Activated CD4-positive, alpha-beta memory T cell treated with anti-CD3 and anti-CD28 coated beads, Interleukin-2, amount 10 ng/mL, durations not matched to agents 7 days and 5 days (primary cell): ENCODE measurements around the gene ESRRB. TPM values are rescaled to one million over a fixed set of nuclear protein-coding genes. Genes with fewer than 3 reads are reported as not detected.
"Not testable (repeated sequence)": the region's sequence is repeated elsewhere in the genome, so short reads cannot be mapped to it uniquely, and the experiment has no call there.

Experiments
- CTCF ChIA-PET: fragments of 350-600 bp; sonication (Branson Sonifier 250); formaldehyde crosslinking; loops from one replicate; lab custom pipeline; 2021; ENCODE audit warnings: antibody characterized with exemption, inconsistent platforms; lab: Charles Lee
- POLR2A ChIA-PET: fragments of 350-600 bp; sonication (Branson Sonifier 250); formaldehyde crosslinking; loops from one replicate; lab custom pipeline; 2021; ENCODE audit warnings: antibody characterized with exemption; lab: Charles Lee
- DNase-seq: peaks from one replicate; pipeline ENCODE4 v3.0.0-alpha.2; 2020
- H3K27ac Mint-ChIP-seq: one replicate; pipeline ENCODE4 v1.8.0; 2021; ENCODE audit warnings: mild to moderate bottlenecking, mixed read lengths
- H3K27me3 Mint-ChIP-seq: one replicate; pipeline ENCODE4 v1.8.0; 2021; ENCODE audit warnings: mixed read lengths
- H3K36me3 Mint-ChIP-seq: one replicate; pipeline ENCODE4 v1.8.0; 2021; ENCODE audit warnings: low read depth, mixed read lengths
- H3K4me1 Mint-ChIP-seq: one replicate; pipeline ENCODE4 v1.8.0; 2021; ENCODE audit warnings: mixed read lengths
- H3K4me3 Mint-ChIP-seq: one replicate; pipeline ENCODE4 v1.8.0; 2021; ENCODE audit warnings: mild to moderate bottlenecking, mixed read lengths
- H3K9me3 Mint-ChIP-seq: one replicate; pipeline ENCODE4 v1.8.0; 2021; ENCODE audit warnings: mixed read lengths
- total RNA-seq, 2 experiments: library from RNA; stranded (reverse); gene quantifications; one replicate each; pipeline ENCODE4 v1.2.3, GENCODE V29; 2021

The ESRRB gene
- total RNA-seq, 2 experiments from 2014 or later: 0.05 to 0.10 TPM

DNA sequence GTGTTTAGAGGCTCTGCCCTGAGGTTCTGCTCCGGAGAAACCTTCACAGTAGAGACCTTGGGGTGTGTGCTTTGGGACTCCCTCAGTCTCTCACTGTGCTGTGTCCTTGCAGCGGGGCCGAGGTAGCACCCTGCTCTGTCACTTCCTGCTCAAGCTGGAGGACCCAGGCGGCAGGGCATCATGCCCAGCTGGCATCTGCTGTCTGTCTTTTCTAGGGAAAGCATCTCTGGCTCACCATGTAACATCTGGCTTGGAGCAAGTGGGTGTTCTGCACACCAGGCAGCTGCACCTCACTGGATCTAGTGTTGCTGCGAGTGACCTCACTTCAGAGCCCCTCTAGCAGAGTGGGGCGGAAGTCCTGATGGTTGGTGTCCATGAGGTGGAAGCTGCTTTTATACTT lies 124.5 kb downstream of the ESRRB start:
- no peak overlapping the region for H3K27ac Mint-ChIP-seq
- no peaks in the 10 kb centered on the region for H3K9me3 Mint-ChIP-seq
- peaks cover 1% of the 10 kb centered on the region for H3K27me3 Mint-ChIP-seq
- H3K4me3 Mint-ChIP-seq: no peak overlapping the region
- no peaks in the 10 kb centered on the region for H3K4me1 Mint-ChIP-seq
- no peaks in the 10 kb centered on the region for H3K36me3 Mint-ChIP-seq
- no peak for DNase-seq
- POLR2A ChIA-PET: no interaction called here
- CTCF ChIA-PET: no interaction called here

DNA sequence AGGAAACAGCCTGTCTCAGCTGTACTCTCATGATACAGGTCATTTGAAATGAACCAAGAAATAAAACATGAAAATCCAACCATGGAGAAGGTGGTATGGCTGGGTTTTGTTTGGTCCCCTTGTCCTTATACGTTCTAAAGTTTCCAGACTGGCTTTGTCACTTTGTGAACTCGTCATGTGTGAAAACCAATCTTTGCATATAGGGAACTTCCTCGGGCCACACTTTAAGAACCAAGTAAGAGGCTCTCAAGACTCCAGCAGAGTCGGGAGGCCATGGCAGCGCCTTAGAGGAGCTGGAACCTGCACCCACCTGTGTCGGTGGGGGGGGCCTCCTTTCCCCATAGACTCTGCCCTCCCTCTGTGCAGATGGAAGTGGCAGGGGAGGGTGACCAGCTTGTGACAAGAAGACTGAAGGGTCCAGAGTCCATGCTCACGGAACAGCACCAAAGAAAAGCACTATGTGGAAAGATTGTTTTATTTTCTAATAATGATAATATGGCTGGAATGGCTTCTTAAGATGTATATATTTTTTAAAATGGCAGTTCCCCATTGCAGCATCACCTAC lies 125.3 kb downstream of the ESRRB start:
- Mint-ChIP-seq H3K4me1 (no peaks in the 10 kb centered on the region), H3K4me3 (no peak overlapping the region), H3K27ac (no peak overlapping the region), H3K36me3 (no peaks in the 10 kb centered on the region), H3K27me3 (peaks cover 1% of the 10 kb centered on the region), H3K9me3 (no peaks in the 10 kb centered on the region)
- POLR2A ChIA-PET: no interaction called here
- DNase-seq: no peak
- CTCF ChIA-PET: no interaction called here

DNA sequence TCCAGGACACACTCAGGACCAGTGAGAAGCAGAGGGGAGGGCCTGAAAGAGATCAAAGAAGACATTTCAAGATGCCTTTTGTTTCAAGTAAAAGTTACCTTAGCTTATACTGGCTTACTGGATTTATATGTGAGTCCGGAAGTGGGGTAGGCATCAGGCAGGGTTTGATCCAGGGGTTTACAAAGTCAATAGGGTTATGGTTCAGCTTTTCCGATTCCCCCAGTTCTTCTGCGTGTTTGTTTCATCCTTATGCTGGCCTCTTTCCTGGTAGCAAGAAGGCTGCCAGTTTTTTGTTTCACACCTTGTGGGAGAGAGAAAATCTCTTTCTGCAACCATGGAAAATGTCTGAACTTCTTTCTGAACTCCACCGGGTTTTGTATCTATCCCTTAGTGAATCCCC lies 126.3 kb downstream of the ESRRB start:
- CTCF ChIA-PET: no interaction called here
- Mint-ChIP-seq H3K4me1 (no peaks in the 10 kb centered on the region), H3K36me3 (no peaks in the 10 kb centered on the region), H3K9me3 (no peaks in the 10 kb centered on the region), H3K27ac (no peak overlapping the region), H3K27me3 (peaks cover 1% of the 10 kb centered on the region), H3K4me3 (no peak overlapping the region)
- POLR2A ChIA-PET: no interaction called here
- no peak for DNase-seq

DNA sequence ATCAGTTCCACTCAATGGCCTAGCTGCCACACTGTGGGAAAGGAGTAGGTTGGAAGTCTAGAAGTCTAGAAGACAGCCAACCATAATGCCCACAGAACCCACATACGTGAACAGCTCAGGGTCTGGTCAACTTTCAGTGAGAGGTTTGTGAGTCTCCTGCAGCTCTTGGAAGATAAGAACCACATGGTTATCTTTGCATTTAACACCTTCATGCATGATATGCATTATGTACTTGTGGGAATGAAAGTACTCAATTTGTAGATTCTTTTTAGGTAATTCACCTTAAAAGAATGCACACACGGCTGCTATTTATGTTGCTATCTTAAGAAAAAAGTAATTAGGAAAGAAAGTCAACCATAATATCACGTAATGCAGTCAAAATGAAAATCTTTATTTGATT lies 126.7 kb downstream of the ESRRB start:
- POLR2A ChIA-PET: no interaction called here
- no peak for DNase-seq
- H3K36me3 Mint-ChIP-seq: no peaks in the 10 kb centered on the region
- H3K4me1 Mint-ChIP-seq: no peaks in the 10 kb centered on the region
- no peak overlapping the region for H3K27ac Mint-ChIP-seq
- no peak overlapping the region for H3K4me3 Mint-ChIP-seq
- CTCF ChIA-PET: no interaction called here
- no peaks in the 10 kb centered on the region for H3K9me3 Mint-ChIP-seq
- peaks cover 1% of the 10 kb centered on the region for H3K27me3 Mint-ChIP-seq

DNA sequence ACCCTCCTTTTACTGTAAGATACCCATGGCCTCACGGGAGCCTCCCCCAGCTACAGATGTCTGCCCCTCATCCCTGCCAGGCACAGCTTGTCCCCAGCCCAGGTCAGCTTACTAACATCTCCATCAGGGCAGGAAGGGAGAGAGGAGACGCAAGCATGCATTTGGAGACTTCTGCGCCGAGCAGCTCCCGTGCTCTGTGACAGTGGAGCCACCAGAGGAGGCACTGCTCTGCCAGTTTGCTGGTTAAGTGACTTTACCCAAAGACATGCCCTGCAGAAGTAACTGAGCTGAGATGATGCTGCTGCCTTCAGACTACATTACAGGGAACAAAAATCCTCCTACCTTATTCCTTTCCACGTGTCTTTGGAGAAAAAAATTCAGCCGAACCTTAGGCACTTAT lies 133.4 kb downstream of the ESRRB start:
- no peak overlapping the region for H3K27ac Mint-ChIP-seq
- ChIA-PET POLR2A (no interaction called here), CTCF (no interaction called here)
- H3K9me3 Mint-ChIP-seq: no peaks in the 10 kb centered on the region
- peaks cover 17% of the 10 kb centered on the region for H3K27me3 Mint-ChIP-seq
- no peak overlapping the region for H3K4me3 Mint-ChIP-seq
- no peaks in the 10 kb centered on the region for H3K4me1 Mint-ChIP-seq
- no peak for DNase-seq
- H3K36me3 Mint-ChIP-seq: no peaks in the 10 kb centered on the region

DNA sequence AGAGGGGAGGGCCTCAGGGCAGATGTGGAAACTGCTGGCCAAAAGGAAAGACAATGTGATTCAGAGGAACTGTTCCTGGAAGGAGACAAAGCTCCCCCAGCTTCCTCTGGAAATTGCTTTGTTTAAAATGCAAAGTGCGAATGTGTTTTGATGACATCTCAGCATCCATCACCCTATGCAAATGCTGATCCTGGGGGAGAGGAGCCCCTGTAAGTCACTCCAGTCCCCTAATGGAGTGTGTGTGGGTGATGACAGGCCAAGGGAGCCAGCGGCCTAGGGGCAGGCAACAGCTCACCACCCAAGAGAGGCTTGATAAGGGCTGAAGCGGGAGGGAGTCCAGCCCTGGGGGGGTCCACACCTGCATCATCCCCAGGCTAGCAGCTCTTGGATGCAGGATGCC lies 134.2 kb downstream of the ESRRB start:
- Mint-ChIP-seq H3K4me1 (no peaks in the 10 kb centered on the region), H3K27me3 (peaks cover 15% of the 10 kb centered on the region), H3K27ac (no peak overlapping the region), H3K9me3 (no peaks in the 10 kb centered on the region), H3K36me3 (no peaks in the 10 kb centered on the region), H3K4me3 (no peak overlapping the region)
- POLR2A ChIA-PET: no interaction called here
- no peak for DNase-seq
- CTCF ChIA-PET: no interaction called here

DNA sequence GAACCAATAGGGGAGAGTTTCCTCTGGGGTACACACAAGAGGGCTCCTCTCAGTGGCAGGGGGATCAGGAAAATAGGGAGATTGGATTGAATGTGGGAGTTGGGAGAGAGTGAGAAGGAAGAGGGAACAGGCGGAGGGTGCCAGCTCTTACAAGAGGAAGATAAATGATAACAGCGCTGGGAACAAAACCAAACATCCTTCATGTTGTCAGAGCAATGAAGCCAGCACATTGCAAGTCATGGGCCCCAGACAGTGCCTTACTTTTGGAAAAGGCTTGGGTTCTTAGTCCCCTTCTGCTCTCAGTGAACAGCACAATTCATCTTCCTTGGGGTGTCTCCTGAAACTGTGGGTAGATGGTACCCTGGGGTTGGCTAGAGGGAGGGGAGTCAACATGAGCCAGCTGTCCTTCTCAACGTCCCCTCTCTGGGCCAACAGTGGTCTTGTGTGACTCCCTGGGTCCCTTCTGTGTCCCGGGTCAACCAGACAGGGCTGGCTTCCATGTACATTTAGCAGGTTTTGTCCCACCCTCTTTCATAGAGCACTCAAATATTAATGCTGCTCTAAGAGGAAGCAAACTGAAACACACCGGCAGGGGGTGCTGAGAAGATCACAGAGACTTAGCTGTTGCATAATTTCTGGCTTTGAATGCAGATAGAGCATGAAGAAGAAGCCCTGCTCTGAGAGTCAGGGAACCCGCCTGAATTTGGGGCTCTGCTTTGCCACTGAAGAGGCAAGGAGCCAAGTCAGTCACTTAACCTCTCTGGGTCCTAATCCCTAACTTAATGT lies 138.5 kb downstream of the ESRRB start:
- no peak overlapping the region for H3K4me3 Mint-ChIP-seq
- no peaks in the 10 kb centered on the region for H3K9me3 Mint-ChIP-seq
- ChIA-PET POLR2A (no interaction called here), CTCF (interaction anchor here (1.9 kb wide), 1 partner anchor 10 kb away, joined by 6 read pairs; no protein-coding TSS in a partner anchor)
- no peaks in the 10 kb centered on the region for H3K36me3 Mint-ChIP-seq
- peaks cover 13% of the 10 kb centered on the region for H3K27me3 Mint-ChIP-seq
- no peaks in the 10 kb centered on the region for H3K4me1 Mint-ChIP-seq
- DNase-seq: no peak
- no peak overlapping the region for H3K27ac Mint-ChIP-seq

DNA sequence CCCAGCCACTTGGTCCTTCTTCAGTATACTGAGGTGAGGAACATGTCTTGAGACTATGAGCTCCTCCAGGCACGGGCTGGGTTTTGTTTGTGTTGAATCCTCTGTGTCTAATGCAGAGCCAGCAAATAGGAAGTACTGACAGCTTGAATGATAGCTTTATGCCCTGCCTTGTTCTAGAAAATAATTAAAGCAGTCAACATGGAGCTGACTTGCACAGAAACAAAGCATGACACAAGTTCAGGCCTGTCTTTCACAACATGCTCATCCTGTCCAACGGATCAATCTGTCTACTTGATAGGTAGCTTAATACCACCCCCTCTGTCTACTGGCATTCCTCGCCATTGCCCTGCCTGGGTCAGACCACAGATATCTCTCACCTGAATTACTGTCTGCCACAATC lies 140.9 kb downstream of the ESRRB start:
- Mint-ChIP-seq H3K4me1 (no peaks in the 10 kb centered on the region), H3K27ac (no peak overlapping the region), H3K9me3 (peaks cover 2% of the 10 kb centered on the region), H3K27me3 (peaks cover 13% of the 10 kb centered on the region), H3K36me3 (no peaks in the 10 kb centered on the region), H3K4me3 (no peak overlapping the region)
- ChIA-PET CTCF (no interaction called here), POLR2A (no interaction called here)
- DNase-seq: no peak

DNA sequence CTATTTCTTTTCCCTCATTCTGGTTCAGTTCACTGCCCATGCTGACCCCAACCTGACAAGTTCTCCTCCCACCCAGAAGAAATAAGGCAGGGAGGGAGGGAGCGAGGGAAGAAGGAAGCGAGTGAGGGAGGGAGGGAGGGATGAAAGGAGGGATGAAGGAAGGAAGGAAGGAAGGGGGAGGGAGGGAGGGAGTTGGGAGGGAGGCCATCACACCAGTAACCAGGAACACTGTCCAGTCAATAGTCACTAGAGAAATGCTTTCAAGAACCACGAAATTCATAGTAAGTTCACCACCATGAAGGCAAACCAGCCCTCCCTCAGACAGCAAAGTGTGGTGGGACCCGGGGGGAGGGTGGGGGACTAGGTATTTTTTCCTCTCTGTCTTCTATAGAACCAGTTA lies 142.4 kb downstream of the ESRRB start:
- Mint-ChIP-seq H3K36me3 (no peaks in the 10 kb centered on the region), H3K27me3 (peaks cover 18% of the 10 kb centered on the region), H3K4me1 (no peaks in the 10 kb centered on the region), H3K27ac (no peak overlapping the region), H3K4me3 (no peak overlapping the region), H3K9me3 (peaks cover 2% of the 10 kb centered on the region)
- ChIA-PET POLR2A (no interaction called here), CTCF (no interaction called here)
- DNase-seq: no peak

DNA sequence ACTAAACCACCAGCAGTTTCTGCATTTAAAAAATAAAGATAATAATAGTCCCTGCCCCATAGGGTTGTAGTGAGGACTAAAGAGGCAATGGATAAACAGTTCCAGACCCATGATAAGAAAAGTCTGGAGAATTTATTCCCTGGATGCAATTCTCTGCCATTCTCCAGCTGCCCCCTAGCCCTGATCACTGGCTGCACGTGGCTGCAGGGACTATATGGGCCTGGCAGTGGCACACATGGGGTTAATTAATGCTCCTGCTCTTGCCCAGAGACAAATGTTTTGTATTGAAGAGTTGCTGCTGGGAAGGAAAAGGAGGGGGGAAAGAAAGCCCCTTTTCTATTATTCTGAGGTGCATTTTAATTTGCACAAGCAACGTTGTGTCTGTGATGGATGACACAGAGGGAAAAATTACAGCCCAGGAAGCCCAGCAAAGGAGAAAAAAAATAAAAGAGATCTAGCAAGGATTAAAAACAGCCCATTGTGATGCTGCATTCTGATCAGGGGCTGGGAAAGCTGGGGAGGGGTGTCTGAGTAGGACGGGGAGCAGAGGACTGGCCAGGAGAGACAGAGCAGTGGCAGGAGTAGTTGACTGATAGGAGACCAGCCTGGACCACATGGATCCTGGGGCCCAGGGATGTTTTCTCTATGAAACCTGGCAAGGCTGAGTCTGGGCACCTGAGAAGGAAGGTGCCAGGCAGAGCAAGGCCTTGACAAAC lies 149.3 kb downstream of the ESRRB start:
- Mint-ChIP-seq H3K27ac (no peak overlapping the region), H3K9me3 (peaks cover 2% of the 10 kb centered on the region)
- POLR2A ChIA-PET: no interaction called here

DNA sequence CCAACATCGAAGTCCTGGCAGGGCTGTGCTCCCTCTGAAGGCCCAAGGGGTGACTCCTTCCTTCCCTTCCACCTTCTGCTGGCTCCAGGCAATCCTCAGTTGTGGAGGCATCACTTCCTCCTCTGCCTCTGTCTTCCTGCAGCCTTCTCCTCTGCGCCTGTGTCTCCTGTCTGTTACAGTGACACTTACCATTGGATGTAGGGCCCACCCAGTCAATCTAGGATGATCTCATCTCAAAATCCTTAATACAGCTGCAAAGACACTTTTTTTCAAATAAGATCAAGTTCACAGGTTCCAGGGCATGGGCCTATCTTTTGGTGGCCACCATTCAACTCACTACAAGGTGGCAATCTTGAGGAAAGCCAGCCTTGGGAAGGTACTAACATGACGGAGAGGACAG lies 155.1 kb downstream of the ESRRB start:
- Mint-ChIP-seq H3K9me3 (no peaks in the 10 kb centered on the region), H3K27me3 (no peaks in the 10 kb centered on the region), H3K27ac (no peak overlapping the region), H3K4me1 (no peaks in the 10 kb centered on the region), H3K4me3 (no peak overlapping the region), H3K36me3 (no peaks in the 10 kb centered on the region)
- POLR2A ChIA-PET: no interaction called here
- CTCF ChIA-PET: no interaction called here
- no peak for DNase-seq

More for the DNA sequence above, 149.3 kb downstream of the ESRRB start:
- CTCF ChIA-PET: no interaction called here
- Mint-ChIP-seq H3K36me3 (no peaks in the 10 kb centered on the region), H3K4me3 (no peak overlapping the region), H3K4me1 (no peaks in the 10 kb centered on the region), H3K27me3 (peaks cover 25% of the 10 kb centered on the region)
- DNase-seq: no peak

DNA sequence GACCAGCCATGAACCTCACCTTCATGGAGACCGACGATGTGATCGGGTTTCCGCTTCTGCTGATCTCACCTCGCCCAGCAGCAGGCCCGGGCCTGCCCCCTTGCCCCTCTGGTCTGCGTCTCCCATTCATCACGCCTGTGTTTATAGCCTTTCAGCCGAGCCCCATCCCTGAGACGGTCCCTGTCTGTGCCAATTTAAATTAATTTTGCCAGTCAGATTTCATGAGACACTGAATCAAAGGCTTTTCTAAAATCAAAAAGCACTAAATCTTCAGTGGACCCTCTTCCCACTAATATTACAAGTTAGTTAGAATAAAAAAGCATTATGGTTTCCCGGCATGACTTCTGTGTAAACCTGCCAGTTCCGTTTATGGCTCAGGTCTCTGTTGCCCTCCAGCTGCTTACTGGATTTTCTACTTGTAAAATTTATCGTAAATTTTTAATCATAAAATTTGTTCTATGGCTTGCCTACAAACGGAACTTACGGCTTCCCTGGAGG lies 155.9 kb downstream of the ESRRB start:
- CTCF ChIA-PET: no interaction called here
- POLR2A ChIA-PET: no interaction called here
- no peak for DNase-seq
- H3K27ac Mint-ChIP-seq: no peak overlapping the region
- no peaks in the 10 kb centered on the region for H3K36me3 Mint-ChIP-seq
- H3K4me1 Mint-ChIP-seq: no peaks in the 10 kb centered on the region
- H3K9me3 Mint-ChIP-seq: no peaks in the 10 kb centered on the region
- H3K4me3 Mint-ChIP-seq: no peak overlapping the region
- H3K27me3 Mint-ChIP-seq: no peaks in the 10 kb centered on the region

DNA sequence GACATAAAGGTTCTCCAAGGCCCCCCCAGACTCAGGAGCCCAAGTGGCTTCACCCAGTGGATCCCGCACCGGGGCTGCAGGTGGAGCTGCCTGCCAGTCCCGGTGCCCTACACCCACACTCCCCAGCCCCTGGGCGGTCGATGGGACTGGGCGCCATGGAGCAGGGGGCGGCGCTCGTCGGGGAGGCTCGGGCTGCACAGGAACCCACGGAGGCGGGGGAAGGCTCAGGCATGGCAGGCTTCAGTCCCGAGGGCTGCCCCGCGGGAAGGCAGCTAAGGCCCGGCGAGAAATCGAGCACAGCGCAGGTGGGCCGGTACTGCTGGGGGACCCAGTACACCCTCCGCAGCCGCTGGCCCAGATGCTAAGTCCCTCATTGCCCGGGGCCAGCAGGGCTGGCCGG lies 160.7 kb downstream of the ESRRB start:
- H3K4me1 Mint-ChIP-seq, POLR2A ChIA-PET, H3K9me3 Mint-ChIP-seq, H3K27me3 Mint-ChIP-seq, CTCF ChIA-PET, DNase-seq, H3K27ac Mint-ChIP-seq, H3K36me3 Mint-ChIP-seq, H3K4me3 Mint-ChIP-seq: not testable (repeated sequence)
